ENCODE measurements around the gene PBRM1. TPM values are rescaled to one million over a fixed set of nuclear protein-coding genes. Genes with fewer than 3 reads are reported as not detected.
A peak's percentile ranks its signal among the peaks of the same experiment; 100 is the strongest.

PBRM1 gene
- total and polyA plus RNA-seq, 8 donors = 6.0 to 130 (median 64.9) TPM

DNA sequence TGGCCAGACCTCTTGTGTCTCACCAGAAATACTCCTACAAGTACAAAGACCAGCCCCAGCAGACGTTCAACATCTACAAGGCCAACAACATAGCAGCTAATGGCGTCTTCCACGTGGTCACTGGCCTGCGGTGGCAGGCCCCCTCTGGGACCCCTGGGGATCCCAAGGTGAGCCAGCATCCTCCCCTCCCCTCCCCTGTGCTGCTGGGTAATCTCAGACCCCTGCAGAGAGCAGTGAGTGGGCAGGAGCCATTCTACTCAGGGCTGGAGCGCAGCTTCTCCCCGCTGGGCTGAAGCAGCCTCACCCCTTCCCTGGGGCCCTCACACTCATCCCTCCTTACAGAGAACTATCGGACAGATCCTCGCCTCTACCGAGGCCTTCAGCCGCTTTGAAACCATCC is 180.7 kb downstream of the PBRM1 start:
- intact Hi-C loops (cut with DNase I; ENCODE audit: low total_unique reads) = no loop called here
- Histone ChIP-seq H3K4me1 (no peaks in the 10 kb centered on the region), H3K9me3 (no peaks in the 10 kb centered on the region), H3K4me3 (no peak overlapping the region), H3K27ac (no peak overlapping the region), H3K27me3 (no peaks in the 10 kb centered on the region), H3K36me3 (peaks cover 0 to 37% (median 4%) of the 10 kb centered on the region in 4 donors)
- no peak for TF ChIP-seq POLR2AphosphoS5 (IDR thresholded peaks at IDR 0.05)
- TF ChIP-seq, protein P1, sequence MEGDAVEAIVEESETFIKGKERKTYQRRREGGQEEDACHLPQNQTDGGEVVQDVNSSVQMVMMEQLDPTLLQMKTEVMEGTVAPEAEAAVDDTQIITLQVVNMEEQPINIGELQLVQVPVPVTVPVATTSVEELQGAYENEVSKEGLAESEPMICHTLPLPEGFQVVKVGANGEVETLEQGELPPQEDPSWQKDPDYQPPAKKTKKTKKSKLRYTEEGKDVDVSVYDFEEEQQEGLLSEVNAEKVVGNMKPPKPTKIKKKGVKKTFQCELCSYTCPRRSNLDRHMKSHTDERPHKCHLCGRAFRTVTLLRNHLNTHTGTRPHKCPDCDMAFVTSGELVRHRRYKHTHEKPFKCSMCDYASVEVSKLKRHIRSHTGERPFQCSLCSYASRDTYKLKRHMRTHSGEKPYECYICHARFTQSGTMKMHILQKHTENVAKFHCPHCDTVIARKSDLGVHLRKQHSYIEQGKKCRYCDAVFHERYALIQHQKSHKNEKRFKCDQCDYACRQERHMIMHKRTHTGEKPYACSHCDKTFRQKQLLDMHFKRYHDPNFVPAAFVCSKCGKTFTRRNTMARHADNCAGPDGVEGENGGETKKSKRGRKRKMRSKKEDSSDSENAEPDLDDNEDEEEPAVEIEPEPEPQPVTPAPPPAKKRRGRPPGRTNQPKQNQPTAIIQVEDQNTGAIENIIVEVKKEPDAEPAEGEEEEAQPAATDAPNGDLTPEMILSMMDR (IDR thresholded peaks at IDR 0.05) = no peak
- no peak for TF ChIP-seq EP300 (IDR thresholded peaks at IDR 0.05)
- no peak for TF ChIP-seq POLR2A (IDR thresholded peaks at IDR 0.05)
- no peak for DNase-seq
- 82 to 89% (median 86%) methylated on average over 4 to 10 of the region's 10 CpGs for WGBS, 5 donors

DNA sequence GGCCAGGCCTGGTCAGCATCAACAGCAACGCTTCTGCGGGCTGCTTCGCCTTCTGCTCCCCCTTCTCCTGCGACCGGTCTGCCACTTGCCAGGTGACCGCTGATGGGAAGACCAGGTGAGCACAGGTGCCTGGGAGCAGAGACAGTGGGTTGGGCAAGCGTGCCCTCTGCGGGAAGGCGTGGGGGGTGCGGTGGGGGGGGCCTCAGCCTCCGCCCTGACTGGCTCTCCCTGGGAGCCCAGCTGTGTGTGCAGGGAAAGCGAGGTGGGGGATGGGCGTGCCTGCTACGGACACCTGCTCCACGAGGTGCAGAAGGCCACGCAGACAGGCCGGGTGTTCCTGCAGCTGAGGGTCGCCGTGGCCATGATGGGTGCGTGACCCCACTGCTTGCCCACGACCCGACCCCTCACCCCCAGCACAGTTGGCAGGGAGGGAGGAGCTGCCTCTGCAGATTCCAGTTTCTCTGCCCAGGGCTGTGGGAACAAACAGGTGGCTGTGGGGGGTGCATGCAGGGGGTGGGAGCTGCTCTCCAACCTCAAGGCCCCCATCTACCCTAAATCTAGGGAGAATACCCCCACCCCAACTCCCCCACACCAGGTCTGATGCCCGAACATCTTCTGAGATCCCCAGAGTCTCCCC is 181.8 kb downstream of the PBRM1 start:
- no peaks in the 10 kb centered on the region for H3K9me3 ChIP-seq
- intact Hi-C loops (cut with DNase I; ENCODE audit: low total_unique reads) = no loop called here
- no peak overlapping the region for H3K4me3 ChIP-seq
- TF ChIP-seq POLR2AphosphoS5 (IDR thresholded peaks at IDR 0.05) (no peak), EP300 (IDR thresholded peaks at IDR 0.05) (no peak), POLR2A (IDR thresholded peaks at IDR 0.05) (no peak)
- TF ChIP-seq, protein P1 (IDR thresholded peaks at IDR 0.05) = no peak
- no peak overlapping the region for H3K27ac ChIP-seq
- H3K36me3 ChIP-seq = peaks cover 0 to 32% (median 4%) of the 10 kb centered on the region in 4 donors
- DNase-seq = peak in 1 of 2 donors; percentile 45
- H3K4me1 ChIP-seq = peaks cover 0 to 5% (median 0%) of the 10 kb centered on the region in 4 donors
- H3K27me3 ChIP-seq = no peaks in the 10 kb centered on the region
- 54 to 65% (median 55%) methylated on average over 20 to 23 of the region's 23 CpGs for WGBS, 5 donors

DNA sequence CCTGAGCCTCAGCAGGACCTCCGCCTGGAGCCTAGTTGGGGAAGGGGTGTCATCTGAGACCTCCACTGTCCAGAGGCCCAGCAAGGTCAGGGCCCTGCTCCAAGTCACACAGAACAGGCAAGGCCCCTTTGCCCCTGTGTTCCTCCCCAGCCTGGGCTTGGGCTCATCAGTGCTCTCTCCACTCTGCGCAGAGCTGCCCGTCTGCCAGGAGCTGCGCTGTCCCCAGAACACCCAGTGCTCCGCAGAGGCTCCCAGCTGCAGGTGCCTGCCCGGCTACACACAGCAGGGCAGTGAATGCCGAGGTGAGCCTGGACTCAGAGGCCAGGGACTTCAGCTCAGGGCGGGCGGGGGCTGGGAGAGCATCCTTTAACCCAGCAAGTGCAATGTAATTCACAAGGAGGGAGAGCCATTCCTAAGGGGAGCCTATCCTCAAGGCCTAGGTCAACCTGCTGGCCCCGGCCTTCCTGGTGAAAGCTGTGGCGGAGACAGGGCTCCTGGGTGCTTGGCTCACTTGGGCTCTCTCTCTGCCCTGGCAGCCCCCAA is 182.8 kb downstream of the PBRM1 start:
- Histone ChIP-seq H3K27me3 (no peaks in the 10 kb centered on the region), H3K36me3 (peaks cover 0 to 31% (median 4%) of the 10 kb centered on the region in 4 donors), H3K4me1 (peaks cover 0 to 16% (median 3%) of the 10 kb centered on the region in 4 donors), H3K27ac (no peak overlapping the region), H3K9me3 (no peaks in the 10 kb centered on the region), H3K4me3 (no peak overlapping the region)
- 91 to 98% (median 96%) methylated on average over 7 to 11 of the region's 11 CpGs; no CpG with 5 or more reads in 1 of the 5 donors for WGBS, 5 donors
- no peak for TF ChIP-seq POLR2A (IDR thresholded peaks at IDR 0.05)
- TF ChIP-seq, protein P1 (IDR thresholded peaks at IDR 0.05) = no peak
- DNase-seq = no peak
- intact Hi-C loops (cut with DNase I; ENCODE audit: low total_unique reads) = no loop called here

DNA sequence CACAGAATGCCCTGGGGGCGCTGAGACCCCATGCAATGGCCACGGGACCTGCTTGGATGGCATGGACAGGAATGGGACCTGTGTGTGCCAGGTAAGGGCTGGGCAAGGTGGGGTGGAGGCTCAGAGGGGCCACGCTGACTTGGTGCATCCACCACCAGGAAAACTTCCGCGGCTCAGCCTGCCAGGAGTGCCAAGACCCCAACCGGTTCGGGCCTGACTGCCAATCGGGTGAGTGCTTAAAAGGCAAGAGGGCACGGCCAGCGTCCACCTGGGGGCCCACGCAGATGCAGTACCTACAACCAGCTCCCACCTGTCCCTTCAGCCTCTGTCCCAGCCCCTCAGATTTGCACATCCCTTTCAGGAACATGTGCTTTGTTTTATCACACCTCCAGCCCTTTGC is 183.7 kb downstream of the PBRM1 start:
- no peak overlapping the region for H3K27ac ChIP-seq
- intact Hi-C loops (cut with DNase I; ENCODE audit: low total_unique reads) = no loop called here
- no peaks in the 10 kb centered on the region for H3K9me3 ChIP-seq
- TF ChIP-seq, protein P1 (IDR thresholded peaks at IDR 0.05) = no peak
- TF ChIP-seq EP300 (IDR thresholded peaks at IDR 0.05) = no peak
- TF ChIP-seq POLR2A (IDR thresholded peaks at IDR 0.05) = no peak
- no peak for TF ChIP-seq POLR2AphosphoS5 (IDR thresholded peaks at IDR 0.05)
- peaks cover 0 to 20% (median 3%) of the 10 kb centered on the region in 4 donors for H3K4me1 ChIP-seq
- WGBS, 5 donors = 84 to 90% (median 86%) methylated on average over 11 of the region's 11 CpGs
- no peak for DNase-seq
- no peak overlapping the region for H3K4me3 ChIP-seq
- H3K36me3 ChIP-seq = peaks cover 0 to 24% (median 2%) of the 10 kb centered on the region in 4 donors
- H3K27me3 ChIP-seq = no peaks in the 10 kb centered on the region

All from stomach (tissue), 9 donors.